Measurements from ENCODE around the gene PRKAG1. TPM values are rescaled to one million over a fixed set of nuclear protein-coding genes. Genes with fewer than 3 reads are reported as not detected.
A peak's percentile ranks its signal among the peaks of the same experiment; 100 is the strongest.

The PRKAG1 gene
- total and polyA plus RNA-seq, 7 donors, result 48.6 to 71.3 (median 61.3) TPM

DNA sequence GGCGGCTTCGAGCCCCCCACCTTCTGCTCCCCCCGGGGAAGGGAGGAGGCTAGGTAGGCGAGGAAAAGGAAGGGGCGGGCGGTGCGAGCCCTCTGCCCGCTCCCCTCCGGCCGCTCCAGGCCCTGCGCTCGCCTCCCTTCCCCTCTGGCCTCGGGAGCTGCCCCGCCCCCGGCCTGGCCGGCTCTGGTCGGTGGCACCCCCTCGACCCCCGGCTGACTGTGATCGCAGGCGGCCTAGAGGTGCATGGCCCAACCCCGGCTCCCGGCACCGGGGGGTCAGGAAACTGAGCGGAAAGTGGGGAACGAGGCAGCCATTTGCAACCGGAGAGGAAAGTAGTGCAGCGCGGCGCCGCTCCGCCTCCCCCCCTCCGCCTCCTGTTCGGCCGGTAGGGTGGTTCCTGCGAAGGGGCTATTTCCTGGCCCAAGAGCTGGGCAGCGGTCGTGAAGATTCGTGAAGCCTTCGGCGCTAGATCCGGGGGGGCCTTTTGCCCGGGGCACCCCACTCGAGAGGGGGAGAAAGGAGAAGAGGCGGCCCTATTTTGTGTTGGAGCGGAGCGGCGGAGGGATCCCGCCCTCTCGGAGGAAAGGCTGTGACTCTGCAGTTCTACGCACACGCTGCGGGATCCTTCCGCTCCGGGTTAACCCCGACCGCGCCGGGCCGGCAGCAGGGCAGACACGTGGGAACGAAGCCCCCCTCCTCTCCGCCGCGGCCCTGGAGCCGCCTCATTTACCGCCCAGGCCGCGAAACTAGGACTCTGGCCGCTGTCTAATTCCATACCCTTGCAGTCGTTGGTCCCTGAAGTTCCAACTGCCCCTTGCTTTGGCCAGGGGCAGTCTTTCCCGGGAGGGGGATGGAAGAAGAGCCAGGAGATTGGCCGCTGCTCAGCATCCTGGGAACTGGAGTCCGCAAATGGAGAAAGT lies 41.9 kb upstream of the PRKAG1 start, which contains the start of gene KMT2D:
TSS of gene KMT2D (minus strand) at position 558 of the 920 bp plus-strand sequence. CDS start 5,470 bp downstream, outside the sequence.
- intact Hi-C loops (cut with DNase I), result loop anchor here (1.0 to 5.0 kb wide), 2 partner anchors 127 to 176 kb away; partner anchors contain the start of gene TUBA1A
- peak within 1 kb of the TSS; percentile 94 to 99 (median 96) for H3K27ac ChIP-seq
- peaks cover 0 to 51% (median 42%) of the 10 kb centered on the region in 4 donors for H3K4me1 ChIP-seq
- H3K4me3 ChIP-seq, result peak within 1 kb of the TSS; percentile 87 to 100 (median 98)
- DNase-seq, result peak; percentile 96
- no peaks in the 10 kb centered on the region for H3K27me3 ChIP-seq
- TF ChIP-seq POLR2A (IDR thresholded peaks at IDR 0.05) (peak; percentile 45 to 58), POLR2AphosphoS5 (IDR thresholded peaks at IDR 0.05) (peak; percentile 79 to 89 (median 84)), EP300 (IDR thresholded peaks at IDR 0.05) (peak in 1 of 4 donors; percentile 36)
- TF ChIP-seq, protein P1, sequence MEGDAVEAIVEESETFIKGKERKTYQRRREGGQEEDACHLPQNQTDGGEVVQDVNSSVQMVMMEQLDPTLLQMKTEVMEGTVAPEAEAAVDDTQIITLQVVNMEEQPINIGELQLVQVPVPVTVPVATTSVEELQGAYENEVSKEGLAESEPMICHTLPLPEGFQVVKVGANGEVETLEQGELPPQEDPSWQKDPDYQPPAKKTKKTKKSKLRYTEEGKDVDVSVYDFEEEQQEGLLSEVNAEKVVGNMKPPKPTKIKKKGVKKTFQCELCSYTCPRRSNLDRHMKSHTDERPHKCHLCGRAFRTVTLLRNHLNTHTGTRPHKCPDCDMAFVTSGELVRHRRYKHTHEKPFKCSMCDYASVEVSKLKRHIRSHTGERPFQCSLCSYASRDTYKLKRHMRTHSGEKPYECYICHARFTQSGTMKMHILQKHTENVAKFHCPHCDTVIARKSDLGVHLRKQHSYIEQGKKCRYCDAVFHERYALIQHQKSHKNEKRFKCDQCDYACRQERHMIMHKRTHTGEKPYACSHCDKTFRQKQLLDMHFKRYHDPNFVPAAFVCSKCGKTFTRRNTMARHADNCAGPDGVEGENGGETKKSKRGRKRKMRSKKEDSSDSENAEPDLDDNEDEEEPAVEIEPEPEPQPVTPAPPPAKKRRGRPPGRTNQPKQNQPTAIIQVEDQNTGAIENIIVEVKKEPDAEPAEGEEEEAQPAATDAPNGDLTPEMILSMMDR (IDR thresholded peaks at IDR 0.05), result peak; percentile 46 to 86 (median 67)
- 0 to 1% methylated on average over 74 of the region's 74 CpGs for WGBS, 2 donors
- H3K9me3 ChIP-seq, result no peaks in the 10 kb centered on the region
- no peaks in the 10 kb centered on the region for H3K36me3 ChIP-seq

DNA sequence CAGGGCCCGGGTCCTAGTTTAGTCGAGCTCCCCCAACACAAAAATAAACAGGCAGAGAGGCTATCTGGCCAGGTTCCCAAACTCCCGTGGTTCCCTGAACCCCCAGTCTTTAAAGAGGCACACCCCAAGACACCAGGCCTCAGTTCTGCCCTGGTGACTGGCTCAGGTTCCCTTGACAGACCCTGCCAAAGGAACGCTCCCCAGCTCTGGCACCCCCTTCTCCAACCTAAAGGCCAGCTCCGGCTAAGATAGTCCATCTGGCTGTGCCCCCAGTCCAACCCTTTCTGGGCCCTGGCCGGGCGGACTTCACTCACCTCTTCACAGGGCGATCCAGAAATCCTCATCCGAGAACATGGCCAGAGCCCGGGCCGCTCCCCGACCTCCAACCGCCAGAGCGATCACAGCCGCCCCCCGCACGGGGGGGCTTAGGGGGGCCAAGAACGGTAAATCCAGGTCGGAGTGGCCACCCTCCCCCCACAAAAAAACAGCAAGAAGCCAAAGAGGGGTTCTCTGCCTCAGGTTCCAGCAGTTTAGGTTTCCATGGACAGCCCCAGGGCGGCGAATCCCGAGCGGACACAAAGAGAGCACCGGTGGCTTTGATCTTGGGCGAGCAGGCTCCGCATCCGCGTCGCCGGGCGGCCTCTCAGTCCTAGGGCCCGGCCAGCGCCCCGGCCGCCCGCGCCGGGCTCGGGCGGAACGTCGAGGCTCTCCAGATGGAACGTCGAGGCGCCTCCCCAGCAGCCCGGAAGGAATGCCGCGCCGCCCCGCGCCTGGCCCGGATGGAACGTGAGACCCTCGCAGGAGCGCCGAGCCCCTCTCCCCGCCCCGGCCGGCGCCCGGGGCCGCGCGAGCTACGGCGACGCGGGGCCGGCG lies 41.0 kb upstream of the PRKAG1 start:
- Histone ChIP-seq H3K4me1 (peaks cover 0 to 60% (median 50%) of the 10 kb centered on the region in 4 donors), H3K27ac (peak overlapping the region; percentile 94 to 99 (median 96))
- 0 to 1% methylated on average over 70 of the region's 70 CpGs for WGBS, 2 donors

GRCh38 chr12:49059045-49059298 lies 40.4 kb upstream of the PRKAG1 start:
- TF ChIP-seq EP300 (IDR thresholded peaks at IDR 0.05), result no peak
- no peak for TF ChIP-seq POLR2AphosphoS5 (IDR thresholded peaks at IDR 0.05)
- no peak for TF ChIP-seq POLR2A (IDR thresholded peaks at IDR 0.05)
- TF ChIP-seq, protein P1 (IDR thresholded peaks at IDR 0.05), result no peak
- Histone ChIP-seq H3K4me3 (peak overlapping the region; percentile 87 to 100 (median 98)), H3K9me3 (no peaks in the 10 kb centered on the region), H3K36me3 (peaks cover 0 to 13% (median 9%) of the 10 kb centered on the region in 4 donors), H3K27ac (peak overlapping the region; percentile 94 to 99 (median 96)), H3K27me3 (no peaks in the 10 kb centered on the region), H3K4me1 (peaks cover 0 to 63% (median 50%) of the 10 kb centered on the region in 4 donors)
- WGBS, 2 donors, result 0% methylated on average over 1 of the region's 1 CpG
- no peak for DNase-seq
- intact Hi-C loops (cut with DNase I), result no loop called here

More for the DNA sequence above, 41.0 kb upstream of the PRKAG1 start:
- Histone ChIP-seq H3K4me3 (peak overlapping the region; percentile 87 to 100 (median 98)), H3K36me3 (peaks cover 0 to 7% (median 4%) of the 10 kb centered on the region in 4 donors), H3K9me3 (no peaks in the 10 kb centered on the region), H3K27me3 (no peaks in the 10 kb centered on the region)
- no peak for DNase-seq
- TF ChIP-seq, protein P1 (IDR thresholded peaks at IDR 0.05), result no peak
- TF ChIP-seq POLR2AphosphoS5 (IDR thresholded peaks at IDR 0.05), result no peak
- no peak for TF ChIP-seq POLR2A (IDR thresholded peaks at IDR 0.05)
- TF ChIP-seq EP300 (IDR thresholded peaks at IDR 0.05), result no peak
- intact Hi-C loops (cut with DNase I), result loop anchor here (5.0 kb wide), 1 partner anchor 128 kb away; the partner anchor contains the start of gene TUBA1A

- peaks cover 0 to 63% (median 50%) of the 10 kb centered on the region in 4 donors for H3K4me1 ChIP-seq
- peaks cover 4 to 17% (median 14%) of the 10 kb centered on the region in 4 donors for H3K36me3 ChIP-seq
- no peaks in the 10 kb centered on the region for H3K9me3 ChIP-seq
- DNase-seq, result no peak
- TF ChIP-seq POLR2AphosphoS5 (IDR thresholded peaks at IDR 0.05) (no peak), POLR2A (IDR thresholded peaks at IDR 0.05) (no peak), EP300 (IDR thresholded peaks at IDR 0.05) (no peak)
- TF ChIP-seq, protein P1 (IDR thresholded peaks at IDR 0.05), result no peak
- H3K4me3 ChIP-seq, result peak overlapping the region; percentile 87 to 100 (median 98)
- intact Hi-C loops (cut with DNase I), result no loop called here
- 4 to 10% methylated on average over 5 of the region's 5 CpGs for WGBS, 2 donors
- H3K27ac ChIP-seq, result peak overlapping the region; percentile 6 to 99 (median 94)
- H3K27me3 ChIP-seq, result no peaks in the 10 kb centered on the region
These were observed 39.9 kb upstream of the PRKAG1 start for GRCh38 chr12:49058366-49059044.
